Progenitor cell of endocrine pancreas (in vitro differentiated cells): ENCODE results near the gene MMP27. TPM values are rescaled to one million over a fixed set of nuclear protein-coding genes. Genes with fewer than 3 reads are reported as not detected.

ENCODE experiments used
- DNase-seq: peaks from one replicate; pipeline ENCODE4 v3.0.0; 2021; ENCODE audit warnings: low spot score; ENCODE audit not compliant: unreplicated experiment
- H3K27ac Mint-ChIP-seq: 2 replicates; pipeline ENCODE4 v1.8.0; 2021; ENCODE audit warnings: mild to moderate bottlenecking, moderate library complexity, mixed read lengths
- H3K27me3 Mint-ChIP-seq: 2 replicates; pipeline ENCODE4 v1.8.0; 2021; ENCODE audit warnings: mixed read lengths
- H3K36me3 Mint-ChIP-seq: 2 replicates; pipeline ENCODE4 v1.8.0; 2022; ENCODE audit warnings: mixed read lengths; ENCODE audit not compliant: insufficient read depth
- H3K4me1 Mint-ChIP-seq: 2 replicates; pipeline ENCODE4 v1.8.0; 2021; ENCODE audit warnings: low read depth, mixed read lengths
- H3K4me3 Mint-ChIP-seq: 2 replicates; pipeline ENCODE4 v1.8.0; 2021; ENCODE audit warnings: low read depth, mild to moderate bottlenecking, moderate library complexity, mixed read lengths
- H3K9me3 Mint-ChIP-seq: 2 replicates; pipeline ENCODE4 v1.8.0; 2021; ENCODE audit warnings: low read depth, mixed read lengths
- total RNA-seq: library from RNA; stranded (reverse); gene quantifications from 2 replicates; pipeline ENCODE4 v1.2.1, GENCODE V29; 2021
- TF ChIP-seq, protein P1 (sequence below): fragments of 200-600 bp; sonication (generic); IDR thresholded peaks from one replicate; pipeline ENCODE4 v1.5.0; 2021; ENCODE audit warnings: antibody characterized with exemption, mild to moderate bottlenecking; ENCODE audit not compliant: unreplicated experiment

MMP27 gene
- total RNA-seq, 1 donor from 2014 or later, result not detected

- H3K27me3 Mint-ChIP-seq, result peaks cover 16% of the 10 kb centered on the region
- TF ChIP-seq, protein P1, sequence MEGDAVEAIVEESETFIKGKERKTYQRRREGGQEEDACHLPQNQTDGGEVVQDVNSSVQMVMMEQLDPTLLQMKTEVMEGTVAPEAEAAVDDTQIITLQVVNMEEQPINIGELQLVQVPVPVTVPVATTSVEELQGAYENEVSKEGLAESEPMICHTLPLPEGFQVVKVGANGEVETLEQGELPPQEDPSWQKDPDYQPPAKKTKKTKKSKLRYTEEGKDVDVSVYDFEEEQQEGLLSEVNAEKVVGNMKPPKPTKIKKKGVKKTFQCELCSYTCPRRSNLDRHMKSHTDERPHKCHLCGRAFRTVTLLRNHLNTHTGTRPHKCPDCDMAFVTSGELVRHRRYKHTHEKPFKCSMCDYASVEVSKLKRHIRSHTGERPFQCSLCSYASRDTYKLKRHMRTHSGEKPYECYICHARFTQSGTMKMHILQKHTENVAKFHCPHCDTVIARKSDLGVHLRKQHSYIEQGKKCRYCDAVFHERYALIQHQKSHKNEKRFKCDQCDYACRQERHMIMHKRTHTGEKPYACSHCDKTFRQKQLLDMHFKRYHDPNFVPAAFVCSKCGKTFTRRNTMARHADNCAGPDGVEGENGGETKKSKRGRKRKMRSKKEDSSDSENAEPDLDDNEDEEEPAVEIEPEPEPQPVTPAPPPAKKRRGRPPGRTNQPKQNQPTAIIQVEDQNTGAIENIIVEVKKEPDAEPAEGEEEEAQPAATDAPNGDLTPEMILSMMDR, result no peak
- no peak overlapping the region for H3K27ac Mint-ChIP-seq
These were observed 10.4 kb downstream of the MMP27 start for GRCh38 chr11:102695201-102695600.

DNA sequence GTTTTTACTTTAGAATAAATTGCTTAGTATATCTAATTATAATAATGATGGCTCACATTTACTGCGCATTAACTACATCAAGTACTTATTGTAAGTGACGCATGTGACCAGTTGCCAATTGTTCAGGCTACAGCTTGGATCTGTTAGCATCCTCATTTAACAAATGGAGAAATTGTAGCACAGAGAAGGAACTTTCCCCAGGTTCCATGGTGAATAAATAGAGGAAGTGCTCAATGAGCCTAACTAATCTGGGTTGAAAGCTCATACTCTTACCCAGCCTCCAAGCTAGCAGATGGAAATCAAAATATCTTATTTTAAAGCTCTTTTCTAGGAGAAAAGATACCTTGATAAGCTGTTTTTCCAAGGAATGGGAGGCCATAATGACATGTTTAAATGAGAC, 19.8 kb downstream of the MMP27 start:
- H3K9me3 Mint-ChIP-seq, result peaks cover 7% of the 10 kb centered on the region
- peaks cover 10% of the 10 kb centered on the region for H3K4me1 Mint-ChIP-seq
- peaks cover 3% of the 10 kb centered on the region for H3K36me3 Mint-ChIP-seq
- no peak for DNase-seq
- H3K27me3 Mint-ChIP-seq, result peaks cover 16% of the 10 kb centered on the region
- no peak overlapping the region for H3K27ac Mint-ChIP-seq
- TF ChIP-seq, protein P1, result no peak
- H3K4me3 Mint-ChIP-seq, result no peak overlapping the region

More at GRCh38 chr11:102695201-102695600, 10.4 kb downstream of the MMP27 start:
- no peaks in the 10 kb centered on the region for H3K4me1 Mint-ChIP-seq
- DNase-seq, result no peak
- H3K4me3 Mint-ChIP-seq, result no peak overlapping the region
- no peaks in the 10 kb centered on the region for H3K36me3 Mint-ChIP-seq
- no peaks in the 10 kb centered on the region for H3K9me3 Mint-ChIP-seq

GRCh38 chr11:102685338-102685737, 20.2 kb downstream of the MMP27 start:
- H3K4me3 Mint-ChIP-seq, result no peak overlapping the region
- peaks cover 7% of the 10 kb centered on the region for H3K9me3 Mint-ChIP-seq
- peaks cover 10% of the 10 kb centered on the region for H3K4me1 Mint-ChIP-seq
- no peak overlapping the region for H3K27ac Mint-ChIP-seq
- DNase-seq, result no peak
- peaks cover 16% of the 10 kb centered on the region for H3K27me3 Mint-ChIP-seq
- peaks cover 3% of the 10 kb centered on the region for H3K36me3 Mint-ChIP-seq
- TF ChIP-seq, protein P1, result no peak

GRCh38 chr11:102683277-102683676, 22.3 kb downstream of the MMP27 start:
- TF ChIP-seq, protein P1, result no peak
- Mint-ChIP-seq H3K36me3 (peaks cover 3% of the 10 kb centered on the region), H3K9me3 (peaks cover 7% of the 10 kb centered on the region), H3K27ac (no peak overlapping the region), H3K27me3 (peaks cover 33% of the 10 kb centered on the region), H3K4me1 (peaks cover 10% of the 10 kb centered on the region), H3K4me3 (no peak overlapping the region)
- DNase-seq, result no peak

DNA sequence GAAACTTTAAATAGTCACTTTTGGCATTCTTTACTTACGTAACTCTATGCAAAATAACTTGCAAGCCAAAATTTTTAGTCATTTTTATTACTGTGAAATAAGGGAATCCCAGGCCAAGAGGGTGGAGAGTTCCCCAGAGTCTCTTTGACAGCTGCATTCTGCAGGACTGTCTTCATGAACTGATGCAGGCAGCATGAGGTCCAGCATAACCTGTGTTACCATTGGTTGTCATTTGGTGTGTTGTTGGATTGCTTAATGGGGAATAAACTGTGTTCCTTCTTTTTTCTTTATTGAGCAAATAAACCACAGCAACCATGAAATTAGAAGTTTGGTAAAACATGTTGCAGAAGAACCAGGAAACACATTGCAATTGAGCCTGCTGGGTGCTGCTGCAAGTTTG, 24.6 kb downstream of the MMP27 start:
- Mint-ChIP-seq H3K36me3 (peaks cover 3% of the 10 kb centered on the region), H3K4me3 (no peak overlapping the region), H3K4me1 (peaks cover 5% of the 10 kb centered on the region), H3K27me3 (peaks cover 39% of the 10 kb centered on the region), H3K9me3 (peaks cover 3% of the 10 kb centered on the region), H3K27ac (no peak overlapping the region)
- TF ChIP-seq, protein P1, result no peak
- DNase-seq, result no peak
